GM18517 (cell line): Measurements from ENCODE around the gene UBALD1.
A peak's percentile ranks its signal among the peaks of the same experiment; 100 is the strongest.

Experiments
- ATAC-seq: cut with Tn5 transposase; IDR thresholded peaks from one replicate; pipeline ENCODE4 v1.9.1; 2021; ENCODE audit warnings: mild to moderate bottlenecking, moderate library complexity; ENCODE audit not compliant: unreplicated experiment

The UBALD1 gene

DNA sequence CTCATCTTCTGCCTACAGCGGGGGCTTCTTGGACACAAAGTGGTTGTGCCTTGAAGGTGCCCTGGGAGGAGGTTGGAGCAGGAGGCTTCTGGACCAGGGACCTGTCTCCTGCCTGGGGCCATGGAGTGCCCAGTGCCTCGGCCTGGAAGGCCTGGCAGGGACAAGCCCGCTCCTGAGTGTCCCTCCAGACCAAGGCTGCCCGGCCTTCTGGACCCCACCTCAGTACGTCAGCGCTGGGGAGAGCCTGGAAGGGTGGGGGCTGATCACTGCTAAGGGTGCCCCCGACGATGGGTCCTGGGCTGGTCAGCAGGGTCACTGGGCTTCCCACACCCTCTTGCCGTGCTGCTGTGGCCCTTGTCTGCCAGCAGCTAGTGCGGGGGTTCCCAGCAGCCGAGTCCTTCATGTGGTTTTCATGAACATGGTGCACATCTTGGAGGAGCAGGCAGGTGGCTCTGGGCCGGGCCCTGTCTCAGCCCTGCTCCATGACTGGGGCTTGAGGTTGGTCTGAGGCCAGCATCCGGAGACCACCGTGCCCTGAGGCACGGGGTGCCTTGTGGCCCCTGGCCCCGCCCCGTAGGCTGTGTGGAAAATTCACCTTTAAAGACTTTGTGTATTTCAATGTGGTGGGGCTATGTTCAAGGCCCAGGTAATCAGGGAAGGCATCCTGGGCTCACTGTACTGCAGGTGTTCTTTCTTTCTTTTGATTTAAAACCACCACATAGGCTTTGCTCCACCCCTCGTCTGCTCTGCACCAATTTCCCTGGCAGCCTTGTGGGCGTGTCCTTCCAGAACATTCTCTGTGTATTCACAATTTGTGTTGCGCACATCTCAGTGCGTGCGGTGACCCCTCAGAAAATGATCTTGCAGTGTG is 32.3 kb upstream of the UBALD1 start:
- ATAC-seq, result no peak

DNA sequence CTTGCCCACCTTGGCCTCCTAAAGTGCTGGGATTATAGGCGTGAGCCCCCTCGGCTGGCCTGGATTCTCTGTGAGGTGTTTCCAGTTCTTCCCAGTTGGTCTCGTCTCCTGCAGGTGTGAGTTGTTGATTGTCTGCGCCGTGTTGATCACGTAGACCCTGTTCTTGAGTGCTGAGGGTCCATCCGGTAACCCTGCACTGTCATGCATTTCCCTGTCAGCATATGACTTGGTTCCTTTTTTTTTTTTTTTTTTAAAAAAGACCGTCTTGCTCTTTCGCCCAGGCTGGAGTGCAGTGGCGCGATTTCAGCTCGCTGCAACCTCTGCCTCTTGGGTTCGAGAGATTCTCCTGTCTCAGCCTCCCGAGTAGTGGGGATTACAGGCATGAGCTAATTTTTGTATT is 27.2 kb upstream of the UBALD1 start:
- ATAC-seq, result no peak

DNA sequence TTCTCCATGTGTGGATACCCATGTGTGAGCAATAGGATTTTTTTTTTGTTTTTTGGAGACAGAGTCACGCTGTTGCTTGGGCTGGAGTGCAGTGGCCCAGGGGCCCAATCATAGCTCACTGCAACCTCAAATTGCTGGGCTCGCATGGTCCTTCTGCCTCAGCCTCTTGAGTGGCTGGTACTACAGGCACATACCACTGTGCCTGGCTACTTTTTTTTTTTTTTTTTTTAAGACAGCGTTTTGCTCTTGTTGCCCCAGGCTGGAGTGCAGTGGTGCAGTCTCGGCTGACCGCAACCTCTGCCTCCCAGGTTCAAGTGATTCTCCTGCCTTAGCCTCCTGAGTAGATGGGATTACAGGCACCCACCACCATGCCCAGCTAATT is 26.6 kb upstream of the UBALD1 start:
- ATAC-seq, result no peak

DNA sequence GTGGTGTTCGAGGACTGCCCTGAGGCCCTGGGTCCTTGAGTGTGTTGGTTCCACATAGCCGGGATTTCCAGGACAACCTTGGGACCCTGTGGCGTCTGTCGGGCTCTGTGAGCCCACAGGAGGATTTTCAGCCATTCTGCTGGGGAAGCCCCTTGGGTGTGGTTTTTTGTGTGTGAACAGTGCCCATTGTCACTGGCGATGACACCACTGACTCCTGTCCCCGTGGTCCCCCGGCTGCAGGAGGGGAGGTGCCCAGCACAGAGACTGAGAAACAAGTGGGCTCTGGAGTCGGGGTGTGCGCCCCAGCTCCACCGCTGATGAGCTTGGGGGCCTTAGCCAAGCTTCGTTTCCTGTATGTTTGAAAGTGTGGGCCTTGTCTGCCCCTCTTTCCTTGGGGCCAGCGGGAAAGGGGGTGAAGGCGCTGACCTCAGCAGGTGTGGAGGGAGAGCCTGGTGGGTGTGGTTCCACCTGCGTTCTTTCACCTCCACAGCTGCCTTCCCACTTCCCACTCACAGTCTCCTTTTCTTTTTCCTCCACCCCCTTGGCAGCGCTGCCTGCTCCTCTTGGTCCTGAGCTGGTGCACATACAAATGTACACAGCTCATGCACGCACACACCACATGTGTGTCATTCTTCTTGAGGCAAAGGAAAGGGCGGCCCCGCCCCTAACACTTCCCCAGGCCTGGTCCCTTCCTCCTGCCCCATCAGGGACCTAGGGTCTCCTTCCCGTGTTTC is 26.1 kb upstream of the UBALD1 start:
- ATAC-seq, result no peak

DNA sequence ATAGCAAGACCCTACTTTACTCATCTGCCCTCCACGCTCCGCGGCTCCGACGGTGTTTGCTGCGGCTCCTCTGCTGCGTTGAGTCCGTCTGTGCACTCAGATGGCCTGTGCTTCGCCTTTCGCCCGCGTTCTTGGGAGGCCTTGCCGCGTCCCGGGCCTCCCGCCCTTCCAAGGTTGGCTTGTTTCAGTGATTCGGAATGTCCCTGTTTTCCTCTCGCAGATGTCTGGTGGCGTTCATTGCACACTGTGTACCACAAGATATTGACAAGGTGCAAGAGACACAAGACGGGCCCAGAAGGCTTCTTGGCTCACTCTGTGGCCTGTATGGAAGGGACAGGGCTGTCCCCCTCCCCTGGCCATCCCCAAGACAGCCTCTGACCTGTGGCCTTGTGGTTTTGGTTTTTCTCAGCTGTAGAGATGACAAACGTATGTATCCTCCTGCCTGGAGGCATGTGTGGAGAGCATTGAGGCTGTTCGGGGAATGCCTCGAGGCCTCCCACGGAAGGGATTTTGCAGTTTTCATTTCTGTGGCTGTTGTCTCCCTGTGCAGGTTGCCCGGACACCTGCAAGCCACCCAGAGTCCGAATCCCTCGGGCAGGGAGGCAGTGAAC is 25.3 kb upstream of the UBALD1 start:
- no peak for ATAC-seq

DNA sequence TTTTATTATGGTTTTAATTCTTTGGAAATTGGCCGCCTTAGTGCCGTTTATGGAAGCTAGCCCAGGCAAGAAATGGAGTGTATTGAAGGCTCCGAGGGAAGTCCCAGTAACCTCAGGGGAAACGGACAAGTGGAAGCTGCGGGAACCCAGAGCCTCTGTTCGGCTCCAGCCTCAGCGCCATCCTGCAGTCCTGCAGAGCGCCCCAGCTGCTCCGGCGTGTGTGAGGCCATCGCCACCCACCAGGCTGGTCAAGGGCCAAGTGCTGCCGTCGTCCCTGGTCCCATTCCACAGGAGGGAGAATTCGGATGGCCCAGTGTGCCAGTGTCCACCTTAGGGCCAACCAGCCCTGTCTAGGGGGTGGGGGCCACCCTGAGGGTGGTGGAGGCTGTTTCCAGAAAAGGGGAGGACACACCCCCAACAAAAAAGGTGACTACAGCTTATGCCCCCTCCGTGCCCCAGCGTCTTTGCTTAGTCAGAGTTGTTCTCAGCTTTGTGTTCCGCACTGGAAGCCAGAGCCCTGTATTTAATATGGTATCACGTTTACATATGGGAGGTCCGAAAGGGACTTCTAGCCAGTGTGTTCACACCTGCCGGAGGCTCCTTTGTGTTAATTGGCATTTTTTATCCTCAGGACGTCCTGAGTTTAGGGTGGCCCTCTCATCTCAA is 22.9 kb upstream of the UBALD1 start:
- ATAC-seq, result no peak

DNA sequence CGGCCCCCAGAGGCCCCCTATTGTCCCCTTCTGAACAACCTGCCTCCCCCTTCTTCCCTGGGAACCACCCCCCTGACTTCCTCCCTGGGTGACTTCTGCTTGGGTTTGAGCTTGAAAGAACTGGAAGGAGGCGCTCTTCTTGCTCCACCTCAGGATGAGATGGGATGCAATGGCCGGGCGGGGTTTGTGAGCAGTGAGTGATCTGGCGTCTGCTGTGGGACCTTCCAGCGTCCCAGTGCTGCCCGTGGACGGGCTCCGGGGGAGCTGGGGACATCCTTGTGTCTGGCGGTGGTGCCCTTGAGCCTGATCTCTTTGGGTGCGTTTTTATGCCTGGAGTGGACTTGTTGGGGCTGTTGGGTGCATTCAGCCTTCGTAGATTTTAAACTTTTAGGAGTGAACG is 21.5 kb upstream of the UBALD1 start:
- ATAC-seq, result no peak

DNA sequence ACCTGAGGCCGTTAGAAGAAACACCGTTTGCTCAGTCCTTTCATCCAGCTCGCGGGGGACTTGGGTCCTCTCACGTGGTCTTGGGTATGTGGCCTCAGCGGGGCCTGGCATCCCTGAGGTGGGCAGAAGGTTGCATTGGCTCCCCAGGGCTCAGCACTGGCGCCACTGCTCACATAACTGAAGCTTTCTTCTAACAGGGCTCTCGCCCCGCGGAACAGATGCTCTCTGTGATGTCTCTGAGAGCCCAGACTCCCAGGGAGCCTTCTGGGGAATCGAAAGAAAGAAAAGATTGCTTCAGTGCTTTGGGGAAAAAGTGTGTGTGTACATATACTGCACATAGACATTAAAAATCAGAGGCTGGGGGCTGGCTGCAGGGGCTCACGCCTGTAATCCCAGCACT is 20.1 kb upstream of the UBALD1 start:
- no peak for ATAC-seq

DNA sequence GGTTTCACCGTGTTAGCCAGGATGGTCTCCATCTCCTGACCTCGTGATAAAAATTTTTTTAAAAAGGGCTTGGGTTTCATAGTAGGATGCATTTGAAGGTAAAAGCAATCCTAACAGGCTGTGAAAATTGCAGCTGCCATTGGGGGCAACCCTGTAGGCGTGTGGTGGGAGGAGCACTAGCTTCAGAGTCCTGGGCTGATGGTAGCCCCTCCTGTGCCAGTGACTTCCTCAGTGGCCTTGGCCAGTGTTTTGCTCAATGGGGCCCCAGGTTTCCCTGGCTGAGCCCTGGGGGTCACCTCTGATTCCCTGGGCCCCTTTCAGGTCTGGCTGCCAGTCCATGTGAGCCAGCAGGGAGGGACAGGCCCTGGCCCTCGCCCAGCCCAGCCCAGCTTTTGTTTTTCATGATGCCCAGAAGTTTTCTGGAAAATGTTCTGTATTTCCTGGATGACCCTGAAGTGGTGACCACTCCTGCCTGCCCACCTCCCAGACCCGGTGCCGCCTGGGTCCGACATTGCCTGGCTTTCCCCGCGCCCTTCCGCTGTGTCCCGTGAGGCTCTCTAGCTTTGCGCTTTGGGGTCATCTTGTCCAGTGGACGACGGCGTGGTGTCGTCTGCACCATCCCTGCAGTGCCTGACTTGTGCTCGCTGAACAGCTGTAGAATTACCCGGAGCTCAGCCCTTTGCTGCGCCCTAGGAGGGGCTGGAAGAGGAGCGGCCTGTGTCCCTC is 19.4 kb upstream of the UBALD1 start:
- no peak for ATAC-seq

DNA sequence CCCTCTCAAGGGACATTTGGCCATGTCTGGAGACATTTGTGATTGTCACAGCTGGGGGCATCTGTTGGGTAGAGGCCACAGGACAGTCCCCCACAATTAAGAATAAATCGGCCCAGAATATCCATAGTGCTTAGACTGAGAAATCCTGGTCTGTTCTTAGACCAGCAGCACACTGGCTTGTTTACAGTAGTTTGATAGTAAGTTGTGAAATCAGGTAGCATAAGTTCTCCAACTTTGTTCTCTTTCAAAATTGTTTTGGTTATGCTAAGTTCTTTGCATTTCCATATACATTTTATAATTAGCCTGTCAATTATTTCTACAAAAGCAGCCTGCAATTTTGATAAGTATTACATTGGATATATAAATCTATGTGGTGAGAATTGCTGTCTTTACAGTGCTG is 16.8 kb upstream of the UBALD1 start:
- ATAC-seq, result no peak

DNA sequence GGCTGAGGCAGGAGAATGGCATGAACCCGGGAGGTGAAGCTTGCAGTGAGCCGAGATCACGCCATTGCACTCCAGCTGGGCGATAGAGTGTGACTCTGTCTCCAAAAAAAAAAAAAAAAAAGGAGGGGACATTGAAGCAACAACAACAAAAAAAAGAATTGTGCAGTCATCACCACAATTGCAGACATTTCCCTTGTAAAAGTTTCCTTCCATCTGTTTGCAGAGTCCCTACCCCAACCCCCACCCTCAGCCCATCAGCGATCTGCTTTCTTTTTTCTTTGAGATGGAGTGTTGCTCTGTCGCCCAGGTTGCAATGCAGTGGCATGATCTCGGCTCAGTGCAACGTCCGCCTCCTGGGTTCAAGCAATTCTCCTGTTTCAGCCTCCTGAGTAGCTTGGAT is 13.6 kb upstream of the UBALD1 start:
- no peak for ATAC-seq

DNA sequence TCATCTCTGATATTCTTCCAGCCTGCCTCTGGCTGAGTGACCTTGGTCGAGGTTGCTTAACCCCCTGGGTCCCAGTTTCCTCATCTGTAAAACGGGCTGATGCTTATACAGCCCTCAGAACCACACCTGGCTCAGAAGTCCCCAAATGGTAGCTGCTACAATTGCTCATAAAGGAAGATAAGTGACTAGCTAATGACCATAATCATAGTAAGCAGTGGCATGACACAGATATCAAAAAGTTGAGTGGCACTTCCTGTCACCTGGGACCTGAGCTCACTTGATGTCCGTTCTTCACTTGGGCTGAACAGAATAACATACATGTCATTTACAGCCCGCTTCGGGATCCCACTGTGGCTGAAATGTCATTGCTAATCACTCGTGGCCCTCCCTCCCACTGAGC is 11.7 kb upstream of the UBALD1 start:
- no peak for ATAC-seq

DNA sequence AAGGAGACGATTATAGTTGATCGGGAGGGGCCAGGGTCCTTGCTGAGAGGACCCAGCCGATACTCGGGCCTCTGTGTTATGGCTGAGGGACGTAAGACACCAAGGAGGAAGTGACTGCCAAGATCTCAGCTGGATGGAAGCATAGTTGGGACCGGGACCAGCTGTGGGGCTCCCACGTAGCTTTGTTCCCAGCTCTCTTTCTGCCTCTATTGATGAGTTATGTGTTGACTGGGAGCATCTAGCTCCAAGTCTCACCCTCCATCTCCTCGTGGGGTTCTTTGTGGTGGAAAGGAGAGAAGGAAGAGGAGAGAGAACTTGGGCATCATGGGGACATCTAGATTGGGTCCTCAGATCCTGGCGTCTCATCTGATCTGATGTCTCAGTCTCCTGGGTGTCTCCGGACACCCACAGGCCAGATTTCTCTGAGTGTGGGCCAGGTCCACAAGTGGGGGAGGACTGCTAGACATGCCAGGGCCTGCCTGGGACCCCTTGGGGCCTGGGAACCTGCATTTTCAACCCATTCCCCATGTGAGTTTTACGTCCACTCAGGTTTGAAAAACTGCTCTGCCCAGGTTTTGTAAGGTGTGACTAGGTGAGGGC is 11.0 kb upstream of the UBALD1 start:
- ATAC-seq, result no peak

DNA sequence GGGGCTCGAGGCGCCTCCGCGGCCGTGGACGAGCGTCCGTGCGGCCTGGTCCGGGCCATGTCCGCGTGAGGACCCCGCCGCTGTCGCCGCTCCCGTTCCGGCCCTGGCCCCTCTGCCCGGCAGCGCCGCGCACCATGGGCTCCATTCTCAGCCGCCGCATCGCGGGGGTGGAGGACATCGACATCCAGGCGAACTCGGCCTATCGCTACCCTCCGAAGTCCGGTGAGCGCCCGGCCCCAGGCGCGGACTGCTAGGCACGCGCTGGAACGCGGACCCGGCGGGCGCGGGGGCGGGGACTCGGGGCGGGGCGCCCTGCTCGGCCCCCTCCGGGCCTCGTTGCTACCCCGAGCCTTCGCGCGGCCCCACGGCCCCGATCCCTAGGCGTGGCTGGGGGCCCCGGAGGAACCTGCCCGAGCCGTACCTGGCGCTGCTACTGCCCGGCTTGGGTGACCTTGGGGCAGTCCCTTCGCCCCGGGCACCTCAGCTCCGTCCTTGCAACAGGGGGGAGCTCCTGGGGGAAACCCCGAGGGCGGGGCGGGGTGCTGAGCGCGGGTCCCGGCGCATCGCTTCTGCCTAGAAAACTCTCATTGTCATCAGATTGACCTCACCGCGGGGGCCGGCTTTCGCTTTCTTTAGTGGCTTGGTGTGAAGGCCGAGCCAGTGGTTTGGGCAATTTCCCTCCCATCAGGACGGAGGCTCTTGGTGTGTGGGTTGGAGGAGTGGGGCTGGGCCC is 10.3 kb upstream of the UBALD1 start:
- ATAC-seq, result peak; percentile 65

DNA sequence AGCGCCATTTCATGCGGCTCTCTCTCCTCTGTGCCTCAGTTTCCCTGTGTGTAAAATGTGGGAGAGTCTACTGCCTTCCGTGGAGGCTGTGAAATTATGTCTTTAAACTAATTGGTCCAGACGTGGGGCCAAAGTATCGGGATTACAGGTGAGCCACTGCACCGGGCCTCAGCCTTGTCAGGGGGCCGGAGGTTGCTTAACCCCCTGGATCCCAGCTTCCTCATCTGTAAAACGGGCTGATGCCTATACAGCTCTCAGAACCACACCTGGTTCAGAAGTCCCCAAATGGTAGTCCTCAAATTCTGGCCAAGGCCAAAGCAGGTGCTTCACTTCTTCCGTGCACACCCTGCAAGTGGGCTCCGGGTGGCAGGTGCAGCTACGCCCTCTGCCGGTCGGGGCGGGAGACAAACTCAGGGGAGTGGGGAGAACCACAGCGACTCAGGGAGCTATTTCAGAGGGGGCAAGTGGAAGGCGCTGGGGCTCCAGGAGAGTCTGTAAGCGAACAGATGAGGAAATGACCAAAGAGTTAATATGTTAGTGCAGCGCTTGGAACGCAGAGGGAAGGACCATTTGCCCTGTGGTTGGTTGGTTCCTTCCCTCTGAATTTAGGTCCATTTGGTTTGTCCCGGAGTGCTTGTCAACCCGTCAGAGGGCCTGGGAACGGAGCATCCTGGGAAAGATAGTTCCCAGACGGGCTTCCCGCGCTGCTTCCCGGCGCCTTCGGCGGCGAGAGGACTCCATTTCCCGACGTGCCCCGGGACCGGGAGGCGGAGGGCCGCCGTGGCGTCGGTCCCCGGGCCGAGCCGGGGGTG is 9.5 kb upstream of the UBALD1 start, which contains the start of gene MGRN1:
Gene MGRN1 (plus strand): TSS at position 812 of the 812 bp plus-strand sequence. CDS start 135 bp downstream, outside the sequence.
- peak; percentile 51 for ATAC-seq

DNA sequence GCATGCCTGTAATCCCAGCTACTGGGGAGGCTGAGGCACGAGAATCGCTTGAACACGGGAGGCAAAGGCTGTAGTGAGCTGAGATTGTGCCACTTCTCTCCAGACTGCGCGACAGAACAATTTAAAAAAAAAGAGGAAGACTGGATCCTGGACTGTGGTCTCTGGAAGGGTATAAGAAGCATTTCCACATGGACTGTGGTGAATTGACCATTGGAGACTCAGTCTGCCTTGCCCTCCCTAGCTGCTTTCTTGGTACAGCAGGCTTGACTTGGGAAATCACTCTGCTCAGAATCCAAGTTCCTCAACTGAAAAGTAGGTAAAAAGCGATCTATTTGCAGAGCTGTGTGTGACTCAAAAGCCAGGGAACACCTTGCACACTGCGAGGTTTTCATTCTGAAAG is 8.9 kb upstream of the UBALD1 start:
- no peak for ATAC-seq

DNA sequence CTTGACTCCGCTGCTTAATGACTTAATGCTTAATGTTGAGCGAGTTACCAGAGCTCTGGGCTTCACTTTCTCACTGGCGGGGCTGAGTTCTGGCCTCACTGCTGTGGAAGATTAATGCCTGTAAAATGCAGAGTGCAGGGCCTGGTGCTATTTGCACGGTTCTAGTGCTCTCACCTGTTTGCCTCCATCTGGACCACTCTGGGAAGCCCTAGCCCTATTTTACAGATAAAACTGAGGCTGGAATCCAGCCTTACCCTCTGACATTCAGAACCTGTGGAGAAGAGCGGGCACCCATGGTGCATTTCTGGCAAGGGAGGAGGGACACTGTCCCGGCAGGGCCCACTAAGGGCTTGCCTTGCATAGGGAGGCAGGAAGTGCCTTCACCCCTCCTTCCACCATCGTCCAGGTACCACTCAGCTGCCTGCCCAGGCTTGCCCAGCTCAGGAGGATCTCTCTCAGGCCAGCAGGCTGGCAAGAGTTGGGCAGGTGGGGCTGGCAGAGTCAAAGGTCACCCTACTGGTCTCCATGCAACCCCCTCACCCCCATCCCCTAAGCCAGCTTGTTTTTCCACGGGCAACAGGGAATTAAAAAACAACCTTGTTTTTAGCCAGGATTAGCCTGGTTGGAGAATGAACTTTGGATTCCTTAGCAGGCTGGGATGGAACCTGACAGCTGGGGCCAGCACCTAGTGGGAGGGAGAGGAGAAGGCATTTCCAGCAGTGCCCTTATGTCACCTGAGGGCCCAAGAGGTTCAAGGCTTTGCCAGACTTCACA is 4.1 kb upstream of the UBALD1 start:
- no peak for ATAC-seq

DNA sequence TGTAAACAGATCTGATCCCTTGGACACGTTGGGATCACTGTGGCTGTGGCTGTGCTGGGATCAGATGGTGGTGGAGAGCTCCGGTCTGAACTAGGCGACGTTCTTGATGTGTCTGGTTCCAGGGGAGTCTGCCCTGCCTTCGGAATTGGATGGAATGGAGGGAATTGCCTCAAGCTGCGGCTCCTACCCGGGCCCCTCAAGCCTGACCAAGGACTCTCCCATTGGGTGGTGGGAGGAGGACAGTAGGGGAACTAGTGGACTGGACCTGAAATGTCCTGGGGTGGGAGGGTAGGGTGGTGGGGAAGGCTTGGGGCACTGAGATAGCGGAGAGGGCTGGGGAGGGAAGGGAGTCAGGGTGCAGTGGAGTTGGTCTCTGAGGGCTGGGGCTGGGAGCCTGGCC is 3.2 kb upstream of the UBALD1 start:
- no peak for ATAC-seq
